Stimulated activated CD4-positive, alpha-beta T cell treated with anti-CD3 and anti-CD28 coated beads, TNF-alpha, amount 100 ng/mL, for 4 hours (primary cell): ENCODE data around the gene CENPU.
"Not testable (repeated sequence)": the region's sequence is repeated elsewhere in the genome, so short reads cannot be mapped to it uniquely, and the experiment has no call there.

Source experiments
- DNase-seq, 3 experiments: peaks; one replicate each; pipeline ENCODE4 v3.0.0-alpha.2; 2020; ENCODE audit warnings: low read depth in 3 of 3

Gene CENPU

DNA sequence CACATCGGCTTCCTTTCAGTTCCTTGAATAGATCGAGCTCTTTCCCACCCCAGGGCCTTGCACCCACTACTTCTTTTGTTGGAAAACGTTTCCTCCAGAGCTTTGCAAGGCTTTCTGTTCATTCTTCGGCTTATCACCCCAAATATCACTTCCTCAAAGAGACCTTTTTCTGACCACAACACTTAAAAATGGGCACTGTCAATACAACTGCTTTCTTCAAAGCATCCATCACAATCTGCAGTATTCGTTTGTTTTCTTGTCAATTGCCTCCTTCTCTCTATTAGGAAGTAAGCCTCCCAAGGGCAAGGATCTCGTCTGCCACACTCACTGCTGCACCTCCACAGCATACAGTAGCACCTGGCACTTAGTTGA lies 17.7 kb upstream of the CENPU start:
- DNase-seq, result no peak

DNA sequence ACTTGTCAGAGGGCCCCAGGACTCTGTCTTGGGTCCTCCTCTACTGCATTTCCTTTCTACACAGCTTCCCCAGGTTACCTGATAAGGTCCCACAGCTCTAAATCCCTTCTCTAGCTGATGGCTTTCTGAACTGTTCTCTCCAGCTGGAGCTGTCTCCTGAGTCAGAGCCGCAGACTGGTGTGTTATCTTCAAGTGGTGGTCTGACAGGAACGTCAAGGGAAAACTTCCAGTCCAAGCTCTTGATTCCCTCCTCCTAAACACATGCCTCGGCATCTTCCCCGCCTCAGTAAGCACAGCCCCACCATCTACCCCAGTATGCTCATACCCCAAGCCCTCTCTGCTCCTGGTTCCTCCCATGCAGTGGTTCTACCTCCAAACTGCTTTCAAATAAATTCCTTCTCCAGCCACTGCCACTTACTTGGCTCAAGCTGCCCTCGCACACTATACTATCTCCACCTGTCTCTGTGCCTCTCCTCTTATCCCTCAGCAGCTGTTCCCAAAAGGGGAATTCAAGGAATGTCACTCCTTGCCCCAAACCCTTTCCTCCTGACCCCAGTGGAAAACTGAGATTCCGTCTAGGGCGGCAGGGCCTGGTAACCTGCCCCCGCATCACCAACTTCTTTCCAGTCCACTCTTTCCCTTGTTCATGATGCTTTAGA lies 17.2 kb upstream of the CENPU start:
- DNase-seq, result no peak

DNA sequence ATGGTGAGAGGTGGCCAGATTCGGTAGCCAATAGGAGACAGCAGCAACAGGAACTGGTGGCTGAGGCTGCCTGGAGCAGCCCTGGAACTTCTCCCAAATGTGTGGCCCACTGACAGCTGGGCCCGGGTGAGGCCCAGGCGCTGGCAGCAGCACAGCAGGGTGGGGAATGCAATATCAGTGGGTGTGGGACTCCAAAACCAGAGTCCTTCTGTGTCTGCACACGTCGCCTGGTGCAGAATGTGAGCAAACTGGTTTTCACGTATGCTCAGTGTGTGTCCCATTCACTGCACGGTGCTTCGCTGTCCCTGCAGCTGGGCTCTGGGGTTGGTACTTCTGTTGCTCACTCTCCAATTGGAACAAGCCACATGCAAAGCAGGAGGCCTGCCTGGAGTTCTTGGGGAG lies 14.4 kb upstream of the CENPU start:
- DNase-seq, result no peak

DNA sequence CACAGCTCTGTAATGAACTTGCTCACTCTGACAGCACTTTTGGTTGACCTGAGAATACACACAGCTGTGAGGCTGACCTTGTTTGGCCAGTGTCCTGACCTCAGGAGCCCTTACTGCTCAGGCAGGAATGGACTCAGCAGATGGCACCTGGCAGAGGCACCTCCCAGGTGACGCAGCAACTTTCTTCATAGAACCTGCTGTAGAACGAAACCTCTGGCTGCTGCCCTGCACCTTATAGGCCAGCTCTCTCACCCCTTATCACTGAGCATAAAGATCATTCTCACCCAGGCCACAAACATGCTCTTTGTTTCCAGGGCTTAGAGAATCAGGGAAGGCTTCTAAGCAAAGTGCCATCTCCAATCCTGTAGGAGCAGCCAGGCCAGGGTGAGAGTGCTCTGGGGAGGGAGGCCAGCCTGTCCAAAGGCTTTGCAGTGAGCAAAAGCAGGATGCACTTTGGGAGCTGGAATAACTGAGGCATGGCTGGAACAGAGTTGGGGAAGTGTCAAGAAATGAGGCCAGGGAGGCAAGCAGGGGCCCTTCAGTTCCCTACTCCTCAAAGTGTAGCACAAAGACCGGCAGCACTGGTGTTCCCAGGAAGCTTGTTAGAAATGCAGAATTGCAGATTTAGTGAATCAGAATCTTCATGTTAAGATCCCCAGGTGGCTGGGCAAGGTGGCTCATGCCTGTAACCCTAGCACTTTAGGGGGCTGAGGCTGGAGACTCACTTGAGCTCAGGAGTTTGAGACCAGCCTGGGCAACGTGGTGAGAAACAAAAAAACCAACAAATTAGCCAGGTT lies 13.3 kb upstream of the CENPU start:
- DNase-seq, result no peak

DNA sequence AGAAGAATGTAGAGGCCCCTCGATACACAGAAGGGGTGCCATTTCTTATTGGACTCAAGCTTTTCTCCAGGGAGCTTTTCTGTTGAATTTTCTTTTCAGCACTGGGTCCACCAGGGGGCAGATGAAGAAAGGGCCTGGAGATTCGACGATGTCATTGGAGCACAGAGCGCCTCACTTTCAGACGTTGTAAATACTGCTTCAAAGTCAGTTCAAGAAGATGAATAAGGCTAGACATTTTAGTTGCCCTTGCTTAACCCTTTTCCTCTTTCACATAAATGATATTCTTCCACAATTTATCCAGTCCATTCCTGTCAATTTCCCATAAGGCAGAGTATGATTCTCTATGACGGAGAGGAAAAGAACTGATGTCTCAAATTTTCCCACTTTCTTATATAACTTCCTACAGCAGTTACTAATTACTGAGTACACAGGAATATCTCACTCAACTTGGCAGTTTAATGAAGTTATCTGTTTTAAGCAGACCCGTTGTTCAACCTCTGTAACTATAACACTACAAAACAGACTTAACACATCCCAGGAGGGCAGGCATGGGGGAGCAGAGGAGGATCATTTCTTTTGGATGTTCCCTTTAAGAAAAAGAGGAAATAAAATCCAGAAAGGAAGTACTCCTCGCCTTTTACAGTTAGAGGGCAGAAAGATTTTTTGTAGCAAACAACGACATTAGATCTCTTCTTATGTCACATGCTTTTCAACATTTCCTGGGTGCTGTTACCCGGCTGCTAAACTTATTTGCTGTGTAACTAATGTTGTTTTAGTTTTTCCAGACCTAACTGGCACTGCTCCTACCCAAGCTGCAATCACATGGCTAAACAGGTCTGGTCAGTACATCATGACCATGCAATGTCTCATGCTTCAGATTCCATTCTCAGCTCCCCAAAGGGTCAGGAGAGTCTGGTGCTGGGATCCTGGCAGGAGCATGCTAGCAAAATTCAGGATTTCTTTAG lies 12.2 kb upstream of the CENPU start:
- peak; percentile 37 to 68 (median 57) for DNase-seq

DNA sequence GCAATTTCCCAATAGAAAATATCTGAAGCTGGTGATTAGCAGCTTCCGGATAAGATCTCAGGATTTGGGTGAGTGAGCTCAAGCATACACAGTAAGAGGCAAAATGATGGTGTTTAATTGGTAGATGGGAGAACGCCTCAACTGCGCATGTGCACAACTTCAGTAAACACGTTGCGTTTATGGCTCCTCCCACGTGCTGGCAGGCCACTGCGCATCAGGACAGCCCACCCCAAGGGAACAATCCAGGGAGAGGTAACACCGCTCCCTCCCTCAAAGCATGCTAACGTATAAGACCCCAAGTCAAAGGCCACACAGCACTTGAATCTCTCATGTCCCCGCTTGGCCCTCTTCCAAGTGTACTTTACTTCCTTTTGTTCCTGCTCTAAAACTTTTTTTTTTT lies 10.3 kb upstream of the CENPU start:
- no peak for DNase-seq

DNA sequence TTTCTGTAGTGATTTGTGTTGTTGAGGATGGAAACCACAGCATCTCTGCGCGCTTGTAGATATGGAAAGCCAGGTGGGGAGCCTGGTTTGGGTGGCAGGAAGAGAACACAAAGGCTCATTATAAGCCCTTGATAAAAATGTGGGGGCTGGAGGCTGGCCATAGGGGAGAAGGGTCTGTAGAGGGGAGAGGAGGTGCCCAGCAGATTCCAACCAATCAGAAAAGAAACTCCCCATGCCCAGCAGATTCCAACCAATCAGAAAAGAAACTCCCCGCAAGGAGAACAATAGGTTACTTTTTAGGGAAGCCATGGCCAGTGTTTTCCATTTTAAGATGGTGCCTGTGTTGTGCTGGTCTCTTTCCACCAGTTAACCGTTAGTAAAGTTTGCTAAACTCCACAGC lies 9.8 kb upstream of the CENPU start:
- no peak for DNase-seq

DNA sequence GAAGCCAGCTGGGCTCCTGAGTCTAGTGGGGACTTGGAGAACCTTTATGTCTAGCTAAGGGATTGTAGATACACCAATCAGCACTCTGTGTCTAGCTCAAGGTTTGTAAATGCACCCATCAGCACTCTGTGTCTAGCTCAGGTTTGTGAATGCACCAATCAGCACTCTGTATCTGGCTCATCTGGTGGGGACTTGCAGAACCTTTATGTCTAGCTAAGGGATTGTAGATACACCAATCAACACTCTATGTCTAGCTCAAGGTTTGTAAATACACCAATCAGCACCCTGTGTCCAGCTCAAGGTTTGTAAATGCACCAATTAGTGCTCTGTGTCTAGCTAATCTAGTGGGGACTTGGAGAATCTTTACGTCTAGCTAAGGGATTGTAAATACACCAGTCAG lies 7.8 kb upstream of the CENPU start:
- DNase-seq, result not testable (repeated sequence)

DNA sequence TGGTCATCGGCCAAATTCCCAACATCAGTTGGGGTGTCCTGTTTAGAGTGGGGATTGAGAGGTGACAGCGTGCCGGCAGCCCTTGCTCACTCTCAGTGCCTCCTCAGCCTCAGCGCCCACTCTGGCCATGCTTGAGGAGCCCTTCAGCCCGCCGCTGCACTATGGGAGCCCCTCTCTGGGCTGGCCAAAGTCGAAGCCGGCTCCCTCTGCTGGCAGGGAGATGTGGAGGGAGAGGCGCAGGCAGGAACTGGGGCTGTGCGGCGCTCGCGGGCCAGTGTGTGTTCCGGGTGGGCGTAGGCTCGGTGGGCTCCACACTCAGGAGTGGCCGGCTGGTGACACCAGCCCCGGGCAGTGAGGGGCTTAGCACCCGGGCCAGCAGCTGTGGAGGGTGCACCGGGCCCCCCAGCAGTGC lies 7.1 kb upstream of the CENPU start:
- DNase-seq, result no peak

DNA sequence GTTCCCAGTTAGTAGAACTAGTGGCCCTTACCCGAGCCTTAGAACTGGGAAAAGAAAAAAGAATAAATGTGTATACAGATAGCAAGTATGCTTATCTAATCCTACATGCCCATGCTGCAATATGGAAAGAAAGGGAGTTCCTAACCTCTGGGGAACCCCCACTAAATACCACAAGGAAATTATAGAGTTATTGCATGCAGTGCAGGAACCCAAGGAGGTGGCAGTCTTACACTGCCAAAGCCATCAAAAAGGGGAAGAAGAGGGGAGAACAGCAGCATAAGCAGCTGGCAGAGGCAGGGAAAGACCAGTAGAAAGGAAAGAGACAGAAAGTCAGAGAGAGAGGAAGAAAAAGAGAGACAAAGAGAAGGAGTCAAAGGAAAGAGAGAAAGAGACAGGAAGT lies 5.7 kb upstream of the CENPU start:
- DNase-seq, result not testable (repeated sequence)

DNA sequence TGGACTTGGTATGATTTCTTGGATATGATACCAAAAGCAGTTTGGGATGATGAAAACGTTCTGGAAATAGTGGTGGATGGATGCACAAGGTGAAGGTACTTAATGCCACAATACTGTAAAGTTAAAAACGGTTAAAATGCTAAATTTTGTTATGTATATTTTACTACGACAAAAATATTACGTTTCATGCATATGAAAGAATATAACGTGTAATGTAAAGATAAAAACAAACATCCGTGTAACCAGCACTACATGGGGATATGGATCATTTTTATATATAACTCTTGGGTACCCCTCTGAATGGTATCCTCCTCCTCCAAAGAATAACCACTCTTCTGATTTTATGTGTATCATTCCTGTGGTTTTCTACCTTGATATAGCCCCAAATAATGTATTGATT lies 862 bp upstream of the CENPU start:
- no peak for DNase-seq

DNA sequence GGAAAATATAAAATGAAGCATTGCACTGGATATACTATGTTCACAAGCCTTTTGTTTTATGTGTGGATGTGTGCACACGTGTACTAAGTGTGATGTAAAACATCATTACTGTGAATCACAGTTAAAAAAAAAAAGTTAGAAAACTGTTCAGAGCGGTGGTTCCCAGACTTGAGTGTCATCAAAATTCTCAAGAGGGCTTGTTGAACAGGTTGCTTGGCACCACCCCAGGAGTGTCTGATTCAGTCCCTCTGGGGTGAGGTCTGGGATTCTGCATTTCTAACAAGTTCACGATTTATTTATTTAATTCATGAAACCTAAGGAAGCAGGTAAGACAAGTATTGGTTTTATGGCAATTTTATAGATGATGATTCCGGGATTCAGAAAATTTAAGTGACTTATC lies 1.8 kb downstream of the CENPU start:
- no peak for DNase-seq

DNA sequence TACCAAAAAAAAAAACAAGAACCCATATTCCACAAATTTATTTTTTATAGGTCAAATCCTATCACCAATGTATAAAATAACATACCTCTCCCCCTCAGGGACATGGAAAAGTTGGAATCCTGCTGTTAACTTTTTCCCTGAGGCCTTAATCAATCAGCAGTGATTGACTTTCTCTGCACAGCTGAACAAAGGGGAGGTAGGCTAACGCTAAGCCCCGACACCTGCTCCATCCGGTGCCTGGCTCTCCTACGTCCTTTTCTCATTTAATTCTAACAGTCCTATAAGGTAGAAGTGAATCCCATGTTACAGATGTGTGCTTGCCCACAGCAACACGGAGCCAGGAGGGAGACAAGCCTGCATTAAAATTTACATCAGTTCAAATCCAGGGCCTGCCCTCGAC lies 2.8 kb downstream of the CENPU start:
- DNase-seq, result no peak

DNA sequence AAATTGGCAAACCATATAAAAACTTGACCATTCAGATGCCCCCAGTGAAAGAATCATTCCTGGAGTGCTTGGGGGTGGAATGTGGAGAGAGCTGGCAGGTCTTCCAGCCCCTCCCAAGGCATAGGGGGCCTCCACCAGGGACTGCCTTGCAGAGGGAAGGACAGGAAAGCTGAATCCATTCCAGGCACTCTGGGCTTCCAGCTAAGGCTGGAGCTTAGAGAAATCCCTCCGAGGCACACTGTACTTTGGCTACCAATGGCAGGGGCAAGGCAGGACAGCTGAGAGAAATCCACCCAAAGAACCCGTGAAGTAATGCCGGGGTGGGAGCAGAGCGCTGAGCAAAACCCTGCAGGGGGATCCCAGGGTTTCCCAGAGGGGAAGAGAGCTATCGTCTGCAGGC lies 4.0 kb downstream of the CENPU start:
- DNase-seq, result no peak

DNA sequence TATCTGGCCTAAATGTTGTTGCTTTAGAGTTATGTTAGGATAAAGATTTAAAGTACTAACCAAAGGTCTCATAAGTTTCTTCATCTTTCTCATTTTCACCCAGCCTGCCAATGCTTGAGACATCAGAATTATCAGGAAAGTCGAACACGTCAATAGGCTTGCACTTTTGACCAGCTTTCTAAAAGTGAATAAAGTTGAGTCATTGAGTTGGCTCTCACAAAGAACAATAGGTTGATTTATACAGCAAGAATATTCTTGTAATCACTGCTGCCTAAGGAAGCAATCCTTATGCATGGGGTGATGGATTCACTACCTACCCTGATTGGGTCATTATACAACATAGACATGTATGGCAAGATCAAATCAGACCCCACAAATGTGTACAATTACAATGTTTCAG lies 5.0 kb downstream of the CENPU start:
- no peak for DNase-seq

DNA sequence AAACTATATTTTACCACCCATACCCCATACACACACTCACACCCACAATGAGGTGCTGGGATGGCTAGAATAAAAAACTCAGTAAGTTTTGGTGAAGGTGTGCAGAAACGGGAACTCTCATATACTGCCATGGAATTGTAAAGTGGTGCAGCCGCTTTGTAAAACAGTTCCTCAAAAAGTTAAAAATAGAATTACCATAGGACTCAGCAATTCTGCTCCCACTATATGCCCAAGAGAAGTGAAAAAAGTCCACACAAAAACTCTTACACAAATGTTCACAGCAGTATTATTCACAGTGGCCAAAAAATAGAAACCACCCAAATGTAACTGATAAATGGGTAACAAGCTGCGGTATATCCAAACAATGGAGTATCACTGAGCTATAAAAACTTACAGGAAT lies 6.5 kb downstream of the CENPU start:
- DNase-seq, result no peak

DNA sequence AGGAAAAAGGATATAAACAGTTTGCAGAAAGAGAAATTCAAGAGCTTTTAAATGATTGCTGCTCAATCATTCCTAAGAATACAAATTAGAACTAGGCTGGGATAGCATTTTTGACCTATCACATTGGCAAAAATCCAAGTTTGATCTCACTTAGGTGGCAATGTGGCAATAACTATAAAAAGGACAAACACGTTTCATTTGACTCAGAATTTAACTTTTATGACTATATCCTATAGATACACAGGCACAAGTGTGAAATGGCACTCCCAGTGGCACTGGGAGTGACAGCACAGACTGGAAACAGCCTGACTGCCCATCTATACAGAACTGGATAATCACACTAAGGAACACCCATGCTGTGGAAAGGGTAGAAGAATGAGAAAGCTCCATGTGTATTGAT lies 11.1 kb downstream of the CENPU start:
- no peak for DNase-seq

DNA sequence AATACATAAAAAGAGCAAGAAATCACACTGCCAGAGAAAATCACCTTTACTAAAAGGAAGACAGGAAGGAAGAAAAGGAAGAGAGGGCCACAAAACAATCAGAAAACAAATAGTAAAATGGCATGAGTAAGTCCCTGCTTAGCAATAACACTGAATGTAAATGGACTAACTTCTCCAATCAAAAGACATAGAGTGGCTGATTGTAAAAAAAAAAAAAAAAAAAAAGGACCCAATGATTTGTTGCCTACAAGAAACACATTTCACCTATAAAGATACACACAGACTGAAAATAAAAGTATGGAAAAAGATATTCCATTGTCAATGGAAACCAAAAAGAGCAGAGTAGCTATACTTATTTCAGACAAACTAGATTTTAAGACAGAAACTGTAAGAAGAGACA lies 12.6 kb downstream of the CENPU start:
- no peak for DNase-seq

DNA sequence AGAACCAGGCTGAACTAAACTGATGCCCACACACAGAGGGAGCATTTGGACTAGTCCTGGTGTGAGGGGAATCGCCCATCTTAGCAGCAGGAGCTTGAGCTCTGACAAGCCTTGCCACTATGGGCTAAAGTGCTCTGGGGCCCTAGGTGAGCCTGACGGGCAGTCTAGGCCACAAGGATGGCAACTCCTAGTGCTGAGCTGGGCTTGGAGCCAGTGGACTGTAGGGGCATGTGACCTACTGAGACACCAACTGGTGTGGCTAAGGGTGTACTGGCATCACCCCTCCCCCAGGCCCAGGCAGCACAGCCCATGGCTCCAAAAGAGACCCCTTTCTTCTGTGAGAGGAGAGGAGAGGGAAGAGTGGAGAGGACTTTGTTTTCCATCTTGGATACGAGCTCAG lies 14.5 kb downstream of the CENPU start:
- DNase-seq, result no peak

DNA sequence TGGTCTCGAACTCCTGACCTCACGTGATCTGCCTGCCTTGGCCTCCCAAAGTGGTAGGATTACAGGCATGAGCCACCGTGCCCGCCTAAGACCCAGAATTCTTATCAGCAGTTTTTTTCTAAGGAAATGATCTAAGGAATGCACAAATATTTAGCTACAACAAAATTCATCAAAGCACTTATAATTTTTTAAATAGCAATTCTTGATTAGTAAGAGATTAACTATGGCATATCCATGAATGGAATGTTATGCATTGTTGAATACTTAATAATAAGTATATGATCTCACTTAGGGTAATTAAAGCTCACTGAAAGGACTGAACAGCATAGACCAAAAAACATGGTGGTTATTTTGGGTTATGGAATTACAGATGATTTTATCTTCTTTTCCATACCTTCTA lies 18.4 kb downstream of the CENPU start:
- no peak for DNase-seq

DNA sequence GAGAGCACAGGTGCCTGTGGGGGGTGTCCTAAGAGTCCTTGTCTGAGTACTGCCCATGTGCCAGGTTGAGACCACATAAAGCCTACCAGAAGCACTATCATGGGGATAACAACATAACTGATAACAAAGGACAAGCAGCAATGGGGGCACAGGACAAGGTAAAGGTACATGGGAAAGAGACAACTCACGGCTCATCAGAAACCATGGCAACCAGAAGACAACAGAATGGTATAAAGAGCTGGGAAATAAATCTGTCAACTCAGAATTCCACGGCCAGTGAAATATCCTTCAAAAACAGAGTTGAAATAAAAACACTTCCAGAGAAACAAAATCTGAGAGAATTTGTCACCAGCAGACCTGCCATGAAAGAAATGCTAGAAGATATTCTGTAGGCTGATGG lies 20.0 kb downstream of the CENPU start:
- DNase-seq, result no peak

DNA sequence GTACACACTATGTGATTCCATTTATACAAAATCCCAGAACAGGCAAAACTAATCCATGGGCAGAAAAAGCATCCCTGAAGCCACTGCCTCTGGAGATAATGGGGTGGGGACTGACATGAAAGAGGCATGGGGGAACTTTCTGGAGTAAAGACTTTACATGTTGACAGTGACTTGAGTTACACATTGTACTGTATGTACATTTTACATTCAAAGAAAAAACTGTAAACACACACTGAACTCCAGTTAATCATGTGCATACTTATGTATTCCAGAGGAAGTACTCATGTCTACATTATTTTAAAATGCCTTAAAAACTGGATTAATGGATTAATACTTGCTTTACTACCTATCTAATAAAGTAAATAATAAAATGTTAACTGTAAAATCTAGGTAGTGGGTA lies 21.6 kb downstream of the CENPU start:
- no peak for DNase-seq

DNA sequence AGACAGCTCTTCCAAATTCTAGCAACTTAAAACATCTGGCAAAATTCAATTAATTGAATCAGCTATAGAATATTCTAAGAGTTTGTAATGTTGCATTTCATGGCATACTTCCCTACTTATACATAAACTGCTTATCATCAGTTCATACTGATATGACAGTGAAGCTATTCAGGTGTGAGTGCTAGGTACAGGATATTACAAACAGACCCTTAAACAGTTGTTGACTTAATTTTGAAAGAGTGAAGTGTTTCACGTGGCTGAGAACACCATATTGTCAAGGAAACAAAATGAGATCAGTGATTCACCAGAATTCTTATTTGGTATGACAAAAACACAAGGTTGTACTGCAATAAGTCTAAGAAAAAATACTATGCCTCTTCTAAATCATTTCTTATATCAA lies 27.4 kb downstream of the CENPU start:
- DNase-seq, result no peak
